ENCODE data around the gene GUCY2F. TPM values are rescaled to one million over a fixed set of nuclear protein-coding genes. Genes with fewer than 3 reads are reported as not detected.

The GUCY2F gene
- total RNA-seq, 4 donors from 2014 or later, result not detected

GRCh38 chrX:109448282-109448938 is 33.5 kb downstream of the GUCY2F start:
- 50 to 100% methylated on average over 1 to 3 of the region's 3 CpGs for WGBS, 2 donors (ENCODE audit: low coverage in 1 of 2)
- H3K4me3 ChIP-seq, result no peak overlapping the region
- no peak for ATAC-seq
- TF ChIP-seq POLR2AphosphoS5 (IDR thresholded peaks at IDR 0.05) (no peak), POLR2A (IDR thresholded peaks at IDR 0.05) (no peak)
- no peaks in the 10 kb centered on the region for H3K4me1 ChIP-seq
- no peaks in the 10 kb centered on the region for H3K9me3 ChIP-seq
- H3K27me3 ChIP-seq, result no peaks in the 10 kb centered on the region
- no peaks in the 10 kb centered on the region for H3K36me3 ChIP-seq
- H3K27ac ChIP-seq, result no peak overlapping the region

GRCh38 chrX:109441266-109441665 is 40.6 kb downstream of the GUCY2F start:
- Histone ChIP-seq H3K4me3 (no peak overlapping the region), H3K27me3 (no peaks in the 10 kb centered on the region), H3K36me3 (no peaks in the 10 kb centered on the region), H3K27ac (no peak overlapping the region), H3K9me3 (no peaks in the 10 kb centered on the region), H3K4me1 (no peaks in the 10 kb centered on the region)
- no peak for ATAC-seq
- no peak for TF ChIP-seq CTCF (IDR thresholded peaks at IDR 0.05)
- TF ChIP-seq POLR2AphosphoS5 (IDR thresholded peaks at IDR 0.05), result no peak
- no peak for TF ChIP-seq POLR2A (IDR thresholded peaks at IDR 0.05)
- TF ChIP-seq EP300 (IDR thresholded peaks at IDR 0.05), result no peak
- WGBS, 2 donors (ENCODE audit: low coverage in 1 of 2), result 6 to 37% methylated on average over 2 of the region's 2 CpGs

- Histone ChIP-seq H3K27me3 (no peaks in the 10 kb centered on the region), H3K4me1 (no peaks in the 10 kb centered on the region), H3K27ac (no peak overlapping the region), H3K4me3 (no peak overlapping the region), H3K9me3 (no peaks in the 10 kb centered on the region), H3K36me3 (no peaks in the 10 kb centered on the region)
- no peak for TF ChIP-seq POLR2AphosphoS5 (IDR thresholded peaks at IDR 0.05)
- no peak for TF ChIP-seq POLR2A (IDR thresholded peaks at IDR 0.05)
- TF ChIP-seq EP300 (IDR thresholded peaks at IDR 0.05), result no peak
- TF ChIP-seq CTCF (IDR thresholded peaks at IDR 0.05), result no peak
- no peak for ATAC-seq
Observed at GRCh38 chrX:109440475-109440874, 41.4 kb downstream of the GUCY2F start.

GRCh38 chrX:109409181-109409580 is 72.7 kb downstream of the GUCY2F start:
- Histone ChIP-seq H3K4me3 (no peak overlapping the region), H3K27me3 (no peaks in the 10 kb centered on the region), H3K27ac (no peak overlapping the region), H3K36me3 (no peaks in the 10 kb centered on the region), H3K9me3 (no peaks in the 10 kb centered on the region), H3K4me1 (no peaks in the 10 kb centered on the region)
- TF ChIP-seq POLR2AphosphoS5 (IDR thresholded peaks at IDR 0.05) (no peak), EP300 (IDR thresholded peaks at IDR 0.05) (no peak), POLR2A (IDR thresholded peaks at IDR 0.05) (no peak), CTCF (IDR thresholded peaks at IDR 0.05) (no peak)
- no peak for ATAC-seq
- 66% methylated on average over 2 of the region's 2 CpGs; no CpG with 5 or more reads in 1 of the 2 donors for WGBS, 2 donors (ENCODE audit: low coverage in 1 of 2)

GRCh38 chrX:109403922-109404321 is 78.0 kb downstream of the GUCY2F start:
- no peaks in the 10 kb centered on the region for H3K4me1 ChIP-seq
- H3K4me3 ChIP-seq, result no peak overlapping the region
- no peaks in the 10 kb centered on the region for H3K9me3 ChIP-seq
- no peaks in the 10 kb centered on the region for H3K27me3 ChIP-seq
- ATAC-seq, result no peak
- no peak overlapping the region for H3K27ac ChIP-seq
- 24 to 54% methylated on average over 2 to 4 of the region's 4 CpGs for WGBS, 2 donors (ENCODE audit: low coverage in 1 of 2)
- H3K36me3 ChIP-seq, result no peaks in the 10 kb centered on the region
- TF ChIP-seq EP300 (IDR thresholded peaks at IDR 0.05), result no peak
- no peak for TF ChIP-seq CTCF (IDR thresholded peaks at IDR 0.05)

Measured in gastroesophageal sphincter (tissue), 4 donors.